WTC11 (cell line): ENCODE results near the gene SIGLEC10. TPM values are rescaled to one million over a fixed set of nuclear protein-coding genes. Genes with fewer than 3 reads are reported as not detected.
A peak's percentile ranks its signal among the peaks of the same experiment; 100 is the strongest.

ENCODE experiments used
- ATAC-seq: fragments of 200-7000 bp; cut with Tn5 transposase; 2 replicates; pipeline ENCODE4 v1.10.0; 2021; ENCODE audit warnings: mild to moderate bottlenecking, moderate library complexity
- CTCF ChIA-PET: fragments of 300-600 bp; sonication (Branson Sonifier 250); formaldehyde crosslinking; loops from one replicate; lab custom pipeline; 2021; ENCODE audit warnings: antibody characterized with exemption; lab: Charles Lee
- POLR2A ChIA-PET: fragments of 350-600 bp; sonication (Branson Sonifier 250); formaldehyde crosslinking; loops from one replicate; lab custom pipeline; 2021; ENCODE audit warnings: antibody characterized with exemption; lab: Charles Lee
- DNase-seq: peaks from one replicate; pipeline ENCODE4 v3.0.0; 2021; ENCODE audit warnings: low spot score
- H3K27ac Mint-ChIP-seq: 2 replicates; pipeline ENCODE4 v1.8.0; 2021; ENCODE audit warnings: mixed read lengths
- H3K27me3 Mint-ChIP-seq: 2 replicates; pipeline ENCODE4 v1.8.0; 2021; ENCODE audit warnings: low read depth, mild to moderate bottlenecking, moderate library complexity, mixed read lengths
- H3K36me3 Mint-ChIP-seq: 2 replicates; pipeline ENCODE4 v1.8.0; 2021; ENCODE audit warnings: mixed read lengths
- H3K4me1 Mint-ChIP-seq: 2 replicates; pipeline ENCODE4 v1.8.0; 2022; ENCODE audit warnings: mixed read lengths
- H3K4me3 Mint-ChIP-seq: 2 replicates; pipeline ENCODE4 v1.8.0; 2021; ENCODE audit warnings: mild to moderate bottlenecking, moderate library complexity, mixed read lengths
- H3K9me3 Mint-ChIP-seq: 2 replicates; pipeline ENCODE4 v1.8.0; 2021; ENCODE audit warnings: mixed read lengths
- ELF4 ChIP-seq: sonication (generic); formaldehyde crosslinking; IDR thresholded peaks from 2 replicates; pipeline ENCODE4 v1.8.1; 2022; ENCODE audit warnings: low read depth, mild to moderate bottlenecking, moderate library complexity, missing genetic modification reagents
- GABPB1 ChIP-seq: sonication (generic); formaldehyde crosslinking; IDR thresholded peaks from 2 replicates; pipeline ENCODE4 v1.8.1; 2023; ENCODE audit warnings: mild to moderate bottlenecking, missing genetic modification reagents
- NR2C2 ChIP-seq: sonication (generic); formaldehyde crosslinking; IDR thresholded peaks from 2 replicates; pipeline ENCODE4 v1.8.0; 2022; ENCODE audit warnings: mild to moderate bottlenecking, missing genetic modification reagents
- OVOL2 ChIP-seq: fragments of 250-450 bp; sonication (Bioruptor Pico); IDR thresholded peaks from 2 replicates; pipeline ENCODE4 v1.9.0; 2021; ENCODE audit warnings: mild to moderate bottlenecking, borderline replicate concordance
- TEAD1 ChIP-seq: sonication (generic); formaldehyde crosslinking; IDR thresholded peaks from 2 replicates; pipeline ENCODE4 v1.8.0; 2022; ENCODE audit warnings: mild to moderate bottlenecking, missing genetic modification reagents
- total RNA-seq: library from RNA; stranded (reverse); gene quantifications from 3 replicates; pipeline ENCODE4 v1.2.3, GENCODE V29; 2021
- TF ChIP-seq, protein P1 (sequence below): sonication (generic); formaldehyde crosslinking; IDR thresholded peaks from 2 replicates; pipeline ENCODE4 v1.8.0; 2023; ENCODE audit warnings: missing genetic modification reagents, mild to moderate bottlenecking, borderline replicate concordance
- TF ChIP-seq, protein P2 (sequence below): sonication (generic); formaldehyde crosslinking; IDR thresholded peaks from 2 replicates; pipeline ENCODE4 v1.8.1; 2022; ENCODE audit warnings: low read depth, missing genetic modification reagents, borderline replicate concordance
- TF ChIP-seq, protein P3 (sequence below): fragments of 200-600 bp; IDR thresholded peaks from 2 replicates; pipeline ENCODE4 v1.8.0; 2022; ENCODE audit warnings: antibody characterized with exemption
- TF ChIP-seq, protein P4 (sequence below): sonication (generic); formaldehyde crosslinking; IDR thresholded peaks from 2 replicates; pipeline ENCODE4 v1.8.1; 2022; ENCODE audit warnings: missing genetic modification reagents, borderline replicate concordance

The SIGLEC10 gene
- total RNA-seq, 1 experiment from 2014 or later, result not detected

DNA sequence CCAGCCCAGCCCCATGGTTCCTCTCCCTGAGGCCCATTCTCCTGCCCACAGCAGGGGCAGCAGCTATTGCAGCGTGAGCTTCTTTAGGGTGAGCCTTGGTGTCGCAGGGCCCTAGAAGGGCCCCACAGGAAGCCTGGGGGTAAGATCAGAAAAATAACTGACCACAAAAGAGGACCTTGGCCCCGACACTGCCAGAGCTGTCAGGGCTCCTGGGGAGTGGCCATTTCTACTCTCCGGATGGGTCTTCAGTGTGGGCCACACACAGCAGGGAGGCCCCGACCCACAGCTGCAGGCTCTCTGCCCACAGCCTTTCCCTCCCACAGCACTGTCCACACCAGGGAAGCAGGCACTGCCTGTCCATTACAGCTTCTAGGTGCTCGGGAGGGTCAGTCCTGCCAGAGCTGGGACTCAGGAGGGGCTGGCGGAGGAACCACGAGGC lies 44.3 kb upstream of the SIGLEC10 start:
- Mint-ChIP-seq H3K27ac (no peak overlapping the region), H3K9me3 (peaks cover 4% of the 10 kb centered on the region; the same call in 1 of the 2 replicates), H3K4me1 (0 out of 2 replicates have a peak, but pooled peaks cover 2% of the 10 kb centered on the region), H3K27me3 (peaks cover 42% of the 10 kb centered on the region), H3K4me3 (no peak overlapping the region)
- no peak for ATAC-seq
- TF ChIP-seq ELF4 (CRISPR knock-in tag), result no peak
- TF ChIP-seq, protein P1, sequence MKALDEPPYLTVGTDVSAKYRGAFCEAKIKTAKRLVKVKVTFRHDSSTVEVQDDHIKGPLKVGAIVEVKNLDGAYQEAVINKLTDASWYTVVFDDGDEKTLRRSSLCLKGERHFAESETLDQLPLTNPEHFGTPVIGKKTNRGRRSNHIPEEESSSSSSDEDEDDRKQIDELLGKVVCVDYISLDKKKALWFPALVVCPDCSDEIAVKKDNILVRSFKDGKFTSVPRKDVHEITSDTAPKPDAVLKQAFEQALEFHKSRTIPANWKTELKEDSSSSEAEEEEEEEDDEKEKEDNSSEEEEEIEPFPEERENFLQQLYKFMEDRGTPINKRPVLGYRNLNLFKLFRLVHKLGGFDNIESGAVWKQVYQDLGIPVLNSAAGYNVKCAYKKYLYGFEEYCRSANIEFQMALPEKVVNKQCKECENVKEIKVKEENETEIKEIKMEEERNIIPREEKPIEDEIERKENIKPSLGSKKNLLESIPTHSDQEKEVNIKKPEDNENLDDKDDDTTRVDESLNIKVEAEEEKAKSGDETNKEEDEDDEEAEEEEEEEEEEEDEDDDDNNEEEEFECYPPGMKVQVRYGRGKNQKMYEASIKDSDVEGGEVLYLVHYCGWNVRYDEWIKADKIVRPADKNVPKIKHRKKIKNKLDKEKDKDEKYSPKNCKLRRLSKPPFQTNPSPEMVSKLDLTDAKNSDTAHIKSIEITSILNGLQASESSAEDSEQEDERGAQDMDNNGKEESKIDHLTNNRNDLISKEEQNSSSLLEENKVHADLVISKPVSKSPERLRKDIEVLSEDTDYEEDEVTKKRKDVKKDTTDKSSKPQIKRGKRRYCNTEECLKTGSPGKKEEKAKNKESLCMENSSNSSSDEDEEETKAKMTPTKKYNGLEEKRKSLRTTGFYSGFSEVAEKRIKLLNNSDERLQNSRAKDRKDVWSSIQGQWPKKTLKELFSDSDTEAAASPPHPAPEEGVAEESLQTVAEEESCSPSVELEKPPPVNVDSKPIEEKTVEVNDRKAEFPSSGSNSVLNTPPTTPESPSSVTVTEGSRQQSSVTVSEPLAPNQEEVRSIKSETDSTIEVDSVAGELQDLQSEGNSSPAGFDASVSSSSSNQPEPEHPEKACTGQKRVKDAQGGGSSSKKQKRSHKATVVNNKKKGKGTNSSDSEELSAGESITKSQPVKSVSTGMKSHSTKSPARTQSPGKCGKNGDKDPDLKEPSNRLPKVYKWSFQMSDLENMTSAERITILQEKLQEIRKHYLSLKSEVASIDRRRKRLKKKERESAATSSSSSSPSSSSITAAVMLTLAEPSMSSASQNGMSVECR (CRISPR knock-in tag), result no peak
- no peak for TF ChIP-seq OVOL2 (CRISPR knock-in tag)
- TF ChIP-seq, protein P2, sequence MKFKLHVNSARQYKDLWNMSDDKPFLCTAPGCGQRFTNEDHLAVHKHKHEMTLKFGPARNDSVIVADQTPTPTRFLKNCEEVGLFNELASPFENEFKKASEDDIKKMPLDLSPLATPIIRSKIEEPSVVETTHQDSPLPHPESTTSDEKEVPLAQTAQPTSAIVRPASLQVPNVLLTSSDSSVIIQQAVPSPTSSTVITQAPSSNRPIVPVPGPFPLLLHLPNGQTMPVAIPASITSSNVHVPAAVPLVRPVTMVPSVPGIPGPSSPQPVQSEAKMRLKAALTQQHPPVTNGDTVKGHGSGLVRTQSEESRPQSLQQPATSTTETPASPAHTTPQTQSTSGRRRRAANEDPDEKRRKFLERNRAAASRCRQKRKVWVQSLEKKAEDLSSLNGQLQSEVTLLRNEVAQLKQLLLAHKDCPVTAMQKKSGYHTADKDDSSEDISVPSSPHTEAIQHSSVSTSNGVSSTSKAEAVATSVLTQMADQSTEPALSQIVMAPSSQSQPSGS, result no peak
- TF ChIP-seq, protein P3, sequence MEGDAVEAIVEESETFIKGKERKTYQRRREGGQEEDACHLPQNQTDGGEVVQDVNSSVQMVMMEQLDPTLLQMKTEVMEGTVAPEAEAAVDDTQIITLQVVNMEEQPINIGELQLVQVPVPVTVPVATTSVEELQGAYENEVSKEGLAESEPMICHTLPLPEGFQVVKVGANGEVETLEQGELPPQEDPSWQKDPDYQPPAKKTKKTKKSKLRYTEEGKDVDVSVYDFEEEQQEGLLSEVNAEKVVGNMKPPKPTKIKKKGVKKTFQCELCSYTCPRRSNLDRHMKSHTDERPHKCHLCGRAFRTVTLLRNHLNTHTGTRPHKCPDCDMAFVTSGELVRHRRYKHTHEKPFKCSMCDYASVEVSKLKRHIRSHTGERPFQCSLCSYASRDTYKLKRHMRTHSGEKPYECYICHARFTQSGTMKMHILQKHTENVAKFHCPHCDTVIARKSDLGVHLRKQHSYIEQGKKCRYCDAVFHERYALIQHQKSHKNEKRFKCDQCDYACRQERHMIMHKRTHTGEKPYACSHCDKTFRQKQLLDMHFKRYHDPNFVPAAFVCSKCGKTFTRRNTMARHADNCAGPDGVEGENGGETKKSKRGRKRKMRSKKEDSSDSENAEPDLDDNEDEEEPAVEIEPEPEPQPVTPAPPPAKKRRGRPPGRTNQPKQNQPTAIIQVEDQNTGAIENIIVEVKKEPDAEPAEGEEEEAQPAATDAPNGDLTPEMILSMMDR, result no peak
- TF ChIP-seq, protein P4, sequence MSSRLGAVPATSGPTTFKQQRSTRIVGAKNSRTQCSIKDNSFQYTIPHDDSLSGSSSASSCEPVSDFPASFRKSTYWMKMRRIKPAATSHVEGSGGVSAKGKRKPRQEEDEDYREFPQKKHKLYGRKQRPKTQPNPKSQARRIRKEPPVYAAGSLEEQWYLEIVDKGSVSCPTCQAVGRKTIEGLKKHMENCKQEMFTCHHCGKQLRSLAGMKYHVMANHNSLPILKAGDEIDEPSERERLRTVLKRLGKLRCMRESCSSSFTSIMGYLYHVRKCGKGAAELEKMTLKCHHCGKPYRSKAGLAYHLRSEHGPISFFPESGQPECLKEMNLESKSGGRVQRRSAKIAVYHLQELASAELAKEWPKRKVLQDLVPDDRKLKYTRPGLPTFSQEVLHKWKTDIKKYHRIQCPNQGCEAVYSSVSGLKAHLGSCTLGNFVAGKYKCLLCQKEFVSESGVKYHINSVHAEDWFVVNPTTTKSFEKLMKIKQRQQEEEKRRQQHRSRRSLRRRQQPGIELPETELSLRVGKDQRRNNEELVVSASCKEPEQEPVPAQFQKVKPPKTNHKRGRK (CRISPR knock-in tag), result no peak
- TF ChIP-seq, all 79 proteins: peak for 0
- no peak for DNase-seq
- no peaks in the 10 kb centered on the region for H3K36me3 Mint-ChIP-seq
- POLR2A ChIA-PET, result no interaction called here
- CTCF ChIA-PET, result interaction anchor here (1.3 to 1.7 kb wide), 3 partner anchors 23 to 195 kb away, joined by 5 to 8 read pairs (median 8); no protein-coding TSS in a partner anchor

DNA sequence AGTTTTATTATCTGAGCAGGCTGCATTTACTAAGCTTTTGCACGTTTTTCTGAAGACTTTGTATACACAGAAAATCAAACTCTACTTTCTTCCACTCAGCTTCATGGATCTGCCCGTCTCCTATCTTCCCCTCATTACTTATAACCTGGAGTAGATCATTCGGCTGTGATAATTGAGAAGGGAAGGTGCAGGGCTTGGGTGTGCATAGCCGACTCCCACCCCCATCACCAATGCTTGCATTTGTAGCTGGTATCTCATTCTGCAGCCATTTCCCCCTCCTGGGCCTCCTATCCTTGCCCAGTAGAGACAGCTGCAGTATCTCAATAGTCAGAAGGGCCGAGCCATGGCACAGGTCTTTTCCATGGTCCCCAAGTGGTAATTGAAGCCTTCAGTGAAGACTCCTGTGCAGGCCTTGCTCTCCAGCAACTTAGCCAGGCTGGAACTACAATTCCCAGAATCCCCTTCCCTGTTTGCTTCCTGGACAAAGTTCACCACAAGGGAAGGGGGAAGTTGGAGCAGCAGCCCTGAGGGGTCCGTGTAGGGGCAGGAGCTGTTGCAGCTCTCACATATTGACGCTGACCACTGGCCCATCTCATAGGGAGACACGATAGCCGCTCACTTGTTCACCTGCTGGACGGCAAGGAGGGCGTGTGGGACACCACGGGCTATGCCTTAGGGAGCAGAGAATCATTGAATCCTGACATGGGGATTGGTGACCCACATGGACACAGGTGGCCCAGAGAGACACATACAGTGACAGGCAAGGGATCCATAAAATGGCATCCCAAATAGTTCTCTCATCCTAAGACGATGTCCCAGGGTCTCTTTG lies 42.9 kb upstream of the SIGLEC10 start:
- Mint-ChIP-seq H3K27ac (no peak overlapping the region), H3K27me3 (peaks cover 36% of the 10 kb centered on the region), H3K4me1 (0 out of 2 replicates have a peak, but pooled peaks cover 2% of the 10 kb centered on the region), H3K36me3 (no peaks in the 10 kb centered on the region), H3K9me3 (peaks cover 4% of the 10 kb centered on the region; the same call in 1 of the 2 replicates), H3K4me3 (peak overlapping the region; percentile 62)
- peak; percentile 70 for ATAC-seq
- peak; percentile 44 for DNase-seq
- CTCF ChIA-PET, result interaction anchor here (0.7 to 1.4 kb wide), 5 partner anchors 21 to 201 kb away, joined by 3 to 8 read pairs (median 6); no protein-coding TSS in a partner anchor
- TF ChIP-seq TEAD1 (CRISPR knock-in tag) (no peak), GABPB1 (CRISPR knock-in tag) (peak; percentile 80), NR2C2 (CRISPR knock-in tag) (peak; percentile 100)
- POLR2A ChIA-PET, result no interaction called here
